GM23248 (cell line): ENCODE results near the gene TUSC2. TPM values are rescaled to one million over a fixed set of nuclear protein-coding genes. Genes with fewer than 3 reads are reported as not detected.

ENCODE experiments used
- DNase-seq: peaks from one replicate; pipeline ENCODE4 v3.0.0-alpha.2; 2015
- H2AFZ ChIP-seq: fragments of 200-600 bp; sonication (generic); 2 replicates; pipeline ENCODE4 v1.6.1; 2016; ENCODE audit warnings: antibody characterized with exemption
- H3F3A ChIP-seq: fragments of 200-600 bp; sonication (generic); 2 replicates; pipeline ENCODE4 v1.6.1; 2016; ENCODE audit warnings: mild to moderate bottlenecking, antibody characterized with exemption, mixed run types; ENCODE audit not compliant: insufficient read depth
- H3K27ac ChIP-seq: fragments of 200-600 bp; sonication (generic); 2 replicates; pipeline ENCODE4 v1.5.1; 2016; ENCODE audit warnings: mild to moderate bottlenecking
- H3K27me3 ChIP-seq: fragments of 200-600 bp; sonication (generic); replicated peaks from 2 replicates; pipeline ENCODE4 v1.6.1; 2016; ENCODE audit warnings: mild to moderate bottlenecking; ENCODE audit not compliant: insufficient read depth
- H3K36me3 ChIP-seq: fragments of 200-600 bp; sonication (generic); 2 replicates; pipeline ENCODE4 v1.6.1; 2016; ENCODE audit warnings: low read depth, mild to moderate bottlenecking
- H3K4me1 ChIP-seq: fragments of 200-600 bp; sonication (generic); 2 replicates; pipeline ENCODE4 v1.6.1; 2016; ENCODE audit warnings: mild to moderate bottlenecking; ENCODE audit not compliant: insufficient read depth
- H3K4me2 ChIP-seq: fragments of 200-600 bp; sonication (generic); one replicate; pipeline ENCODE4 v1.6.1; 2016; ENCODE audit warnings: mild to moderate bottlenecking; ENCODE audit not compliant: unreplicated experiment
- H3K4me3 ChIP-seq: fragments of 200-600 bp; sonication (generic); 2 replicates; pipeline ENCODE4 v1.5.1; 2016; ENCODE audit warnings: mild to moderate bottlenecking
- H3K79me2 ChIP-seq: fragments of 200-600 bp; sonication (generic); 2 replicates; pipeline ENCODE4 v1.6.1; 2016; ENCODE audit warnings: mild to moderate bottlenecking; ENCODE audit not compliant: insufficient read depth
- H3K9ac ChIP-seq: fragments of 200-600 bp; sonication (generic); 2 replicates; pipeline ENCODE4 v1.6.1; 2016; ENCODE audit warnings: mild to moderate bottlenecking
- H3K9me2 ChIP-seq: fragments of 200-600 bp; sonication (generic); 2 replicates; pipeline ENCODE4 v1.6.1; 2016; ENCODE audit warnings: mixed run types, mild to moderate bottlenecking, moderate library complexity; ENCODE audit not compliant: insufficient read depth
- H3K9me3 ChIP-seq: fragments of 200-600 bp; sonication (generic); one replicate; pipeline ENCODE4 v1.6.1; 2017; ENCODE audit warnings: low read depth
- H4K20me1 ChIP-seq: fragments of 200-600 bp; sonication (generic); 2 replicates; pipeline ENCODE4 v1.6.0; 2016; ENCODE audit not compliant: insufficient read depth
- EZH2 ChIP-seq: fragments of 200-600 bp; sonication (generic); IDR thresholded peaks from 2 replicates; pipeline ENCODE4 v1.6.1; 2018; ENCODE audit warnings: antibody characterized with exemption, mild to moderate bottlenecking; ENCODE audit not compliant: insufficient read depth, poor library complexity, severe bottlenecking
- EZH2phosphoT487 ChIP-seq: fragments of 200-600 bp; sonication (generic); IDR thresholded peaks from 2 replicates; pipeline ENCODE4 v1.6.1; 2018; ENCODE audit warnings: antibody characterized with exemption, moderate library complexity, mild to moderate bottlenecking, low read depth; ENCODE audit not compliant: insufficient read depth
- WGBS, 2 experiments: methylation state at CpG; one replicate each; pipeline ENCODE4 v1.1.6; 2015 to 2017; ENCODE audit warnings: low lambda C conversion rate in 2 of 2, low coverage in 1 of 2; ENCODE audit errors: missing lambda C conversion rate in 2 of 2; 5-methylcytosine and 5-hydroxymethylcytosine counted together
- in situ Hi-C: fragments of 300-500 bp; cut with MboI; formaldehyde crosslinking; loops from 2 replicates; pipeline ENCODE4 v1.15.0; 2020
- polyA plus RNA-seq: library from polyadenylated mRNA; unstranded; fragments of >200 nt; fragmentation: Nextera tagmentation; extraction: Ambion mirVana; gene quantifications from 2 replicates; pipeline ENCODE4 v1.2.1, GENCODE V29; 2016
- total RNA-seq: library from RNA; depleted of rRNA; stranded (reverse); fragments of >200 nt; shearing (Covaris generic); gene quantifications from 2 replicates; pipeline ENCODE4 v1.2.3, GENCODE V29; 2014

The TUSC2 gene
- total and polyA plus RNA-seq, 2 experiments from 2014 or later, result 32.5 to 46.5 TPM

DNA sequence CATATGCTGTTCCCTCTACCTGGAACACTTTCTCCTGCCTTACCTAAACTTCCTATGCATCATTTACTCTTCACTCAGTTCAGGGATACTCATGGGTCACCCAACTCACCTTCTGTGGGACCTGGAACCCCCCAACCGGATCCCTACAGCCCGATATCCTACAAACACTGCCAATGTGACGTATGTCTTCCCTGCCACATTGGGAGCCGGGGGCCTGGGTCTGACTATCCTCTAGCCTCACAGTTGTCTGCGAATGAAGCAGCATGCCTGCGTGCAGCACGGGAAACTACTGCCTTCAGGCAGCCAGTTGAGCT lies 22.1 kb upstream of the TUSC2 start:
- H3K4me3 ChIP-seq, result peak overlapping the region; percentile 90
- H3K9me3 ChIP-seq, result no peaks in the 10 kb centered on the region
- H3K4me1 ChIP-seq, result peaks cover 20% of the 10 kb centered on the region
- H3K27ac ChIP-seq, result peak overlapping the region; percentile 67
- H2AFZ ChIP-seq, result peak overlapping the region; percentile 93
- no peaks in the 10 kb centered on the region for H4K20me1 ChIP-seq
- peak overlapping the region; percentile 82 for H3K9ac ChIP-seq
- peaks cover 7% of the 10 kb centered on the region; the same call in 1 of the 2 replicates for H3K36me3 ChIP-seq
- TF ChIP-seq EZH2phosphoT487, result no peak
- TF ChIP-seq EZH2, result no peak
- H3K4me2 ChIP-seq, result peak overlapping the region; percentile 98
- 2% methylated on average over 7 of the region's 7 CpGs for WGBS, 2 experiments
- peaks cover 56% of the 10 kb centered on the region for H3K79me2 ChIP-seq
- no peaks in the 10 kb centered on the region for H3K9me2 ChIP-seq
- H3F3A ChIP-seq, result 0 out of 2 replicates have a peak, but pooled peaks cover 17% of the 10 kb centered on the region
- H3K27me3 ChIP-seq, result no peaks in the 10 kb centered on the region
- in situ Hi-C loops, result no loop called here
- DNase-seq, result no peak

DNA sequence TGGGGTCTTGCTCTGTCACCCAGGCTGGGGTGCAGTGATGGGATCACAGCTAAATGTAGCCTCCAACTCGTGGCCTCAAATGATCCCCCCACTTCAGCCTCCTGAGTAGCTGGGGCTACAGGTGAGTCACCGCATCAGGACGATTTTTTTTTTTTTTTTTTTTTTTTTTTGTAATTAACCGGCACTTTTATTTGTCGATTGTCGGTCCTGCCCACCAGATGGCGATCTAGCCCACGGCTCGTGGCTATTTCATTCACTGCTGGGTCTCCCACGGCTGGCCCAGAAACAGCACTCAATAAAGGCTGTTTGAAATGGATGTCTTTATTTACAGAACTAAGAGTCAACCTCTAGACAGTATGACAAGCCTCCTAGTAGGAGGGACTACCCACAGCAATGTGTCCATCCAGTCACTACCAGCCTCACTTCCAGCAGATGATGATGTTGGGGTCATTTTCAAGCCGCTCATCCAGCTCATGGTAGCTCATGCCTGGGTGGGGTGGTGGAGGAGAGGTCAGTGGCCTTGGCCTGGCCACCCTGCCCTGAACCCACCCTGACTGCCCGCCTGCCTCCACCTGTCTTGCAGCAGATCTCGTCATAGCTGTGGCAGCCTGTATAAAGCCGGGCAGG lies 19.3 kb upstream of the TUSC2 start:
- Histone ChIP-seq H4K20me1 (no peaks in the 10 kb centered on the region), H2AFZ (no peak overlapping the region), H3K4me3 (no peak overlapping the region), H3F3A (0 out of 2 replicates have a peak, but pooled peaks cover 6% of the 10 kb centered on the region), H3K4me2 (no peak overlapping the region), H3K4me1 (peaks cover 20% of the 10 kb centered on the region), H3K27me3 (no peaks in the 10 kb centered on the region), H3K9me3 (no peaks in the 10 kb centered on the region), H3K9ac (no peak overlapping the region), H3K36me3 (no peaks in the 10 kb centered on the region), H3K79me2 (peaks cover 29% of the 10 kb centered on the region), H3K9me2 (no peaks in the 10 kb centered on the region), H3K27ac (peak overlapping the region; percentile 49; the same call in 1 of the 2 replicates)
- in situ Hi-C loops, result loop anchor here (10.0 kb wide), 1 partner anchor 188 kb away; no protein-coding TSS in a partner anchor
- TF ChIP-seq EZH2phosphoT487 (no peak), EZH2 (no peak)
- DNase-seq, result peak; percentile 83
- 25 to 26% methylated on average over 14 of the region's 14 CpGs for WGBS, 2 experiments

DNA sequence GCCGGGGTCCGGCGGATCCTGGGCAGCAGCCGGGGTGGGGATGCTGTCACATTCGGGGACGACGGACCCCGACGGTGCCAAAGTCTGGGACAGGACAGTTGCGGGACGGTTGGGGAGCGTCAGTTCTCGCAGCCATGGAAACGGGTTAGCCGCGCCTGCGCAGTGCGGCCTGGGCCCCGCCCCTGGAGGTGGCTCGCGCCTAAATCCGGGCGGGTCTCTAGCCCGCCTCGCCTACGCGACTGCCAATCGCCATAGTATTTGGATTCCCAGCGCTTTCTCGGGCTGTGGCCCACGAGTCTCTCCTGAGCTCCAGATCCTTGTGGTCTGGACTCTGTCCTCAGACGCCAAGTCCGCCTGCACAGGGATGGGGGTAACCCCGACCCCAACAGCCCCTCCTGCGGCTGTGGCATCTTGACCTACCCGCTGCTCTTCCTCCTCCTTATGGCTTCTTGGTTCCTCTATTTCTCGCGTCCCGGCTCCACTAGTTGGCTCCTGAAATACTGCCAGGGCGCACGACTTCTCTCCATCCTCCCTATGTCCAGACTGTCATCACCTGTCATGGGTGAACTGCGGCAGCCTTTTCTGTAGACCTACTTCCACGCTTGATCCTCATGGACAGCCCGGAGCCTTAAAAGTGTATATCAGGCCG lies 17.7 kb upstream of the TUSC2 start, which contains the start of gene ZMYND10:
TSS of gene ZMYND10 (minus strand) at position 147 of the 649 bp plus-strand sequence. CDS start 153 bp downstream, outside the sequence.
- no peaks in the 10 kb centered on the region for H3K27me3 ChIP-seq
- in situ Hi-C loops, result loop anchor here (10.0 kb wide), 1 partner anchor 189 kb away; no protein-coding TSS in a partner anchor
- peak within 1 kb of the TSS; percentile 100 for H3K4me2 ChIP-seq
- no peaks in the 10 kb centered on the region for H3K9me3 ChIP-seq
- H3K4me3 ChIP-seq, result peak within 1 kb of the TSS; percentile 76
- 0 out of 2 replicates have a peak, but pooled peaks cover 6% of the 10 kb centered on the region for H3F3A ChIP-seq
- H4K20me1 ChIP-seq, result no peaks in the 10 kb centered on the region
- 8% methylated on average over 39 to 45 of the region's 45 CpGs for WGBS, 2 experiments
- no peaks in the 10 kb centered on the region for H3K36me3 ChIP-seq
- H2AFZ ChIP-seq, result peak within 1 kb of the TSS; percentile 83
- H3K79me2 ChIP-seq, result peaks cover 16% of the 10 kb centered on the region
- no peak for TF ChIP-seq EZH2phosphoT487
- DNase-seq, result peak; percentile 81
- H3K9me2 ChIP-seq, result no peaks in the 10 kb centered on the region
- peaks cover 11% of the 10 kb centered on the region; the same call in 1 of the 2 replicates for H3K4me1 ChIP-seq
- H3K27ac ChIP-seq, result no peak within 1 kb of the TSS
- peak within 1 kb of the TSS; percentile 55; the same call in 1 of the 2 replicates for H3K9ac ChIP-seq

DNA sequence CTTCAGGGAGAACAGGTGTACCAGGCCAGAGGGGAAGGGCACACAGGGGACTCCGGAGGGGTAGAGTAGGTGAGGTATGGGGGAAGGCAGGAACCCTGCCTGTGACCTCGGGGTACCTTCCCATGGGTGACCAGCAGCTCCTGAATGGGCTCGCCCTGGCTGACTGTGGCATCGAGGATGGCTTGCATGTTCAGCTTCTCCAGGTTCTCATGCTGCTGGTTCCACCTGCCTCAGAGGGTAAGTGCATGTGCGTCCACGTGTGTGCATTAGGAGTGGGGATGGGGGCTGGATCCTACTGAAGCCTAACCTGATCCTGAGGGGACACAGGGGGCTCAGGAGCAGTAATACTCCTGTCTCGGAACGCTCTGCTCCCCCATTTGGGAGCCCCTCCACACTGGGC lies 17.0 kb upstream of the TUSC2 start:
- no peak for DNase-seq
- peak overlapping the region; percentile 76 for H3K4me3 ChIP-seq
- H3K36me3 ChIP-seq, result no peaks in the 10 kb centered on the region
- H3K9me3 ChIP-seq, result no peaks in the 10 kb centered on the region
- TF ChIP-seq EZH2, result no peak
- no peak for TF ChIP-seq EZH2phosphoT487
- peaks cover 15% of the 10 kb centered on the region for H3K79me2 ChIP-seq
- H3K4me2 ChIP-seq, result peak overlapping the region; percentile 100
- 65 to 72% methylated on average over 8 of the region's 8 CpGs for WGBS, 2 experiments
- no peaks in the 10 kb centered on the region for H4K20me1 ChIP-seq
- H3K4me1 ChIP-seq, result peaks cover 11% of the 10 kb centered on the region; the same call in 1 of the 2 replicates
- H3K9ac ChIP-seq, result peak overlapping the region; percentile 55; the same call in 1 of the 2 replicates
- H3F3A ChIP-seq, result 0 out of 2 replicates have a peak, but pooled peaks cover 8% of the 10 kb centered on the region
- H3K27me3 ChIP-seq, result no peaks in the 10 kb centered on the region
- in situ Hi-C loops, result loop anchor here (10.0 kb wide), 1 partner anchor 190 kb away; no protein-coding TSS in a partner anchor
- H3K9me2 ChIP-seq, result no peaks in the 10 kb centered on the region
- no peak overlapping the region for H3K27ac ChIP-seq
- H2AFZ ChIP-seq, result peak overlapping the region; percentile 83
